GM19351 (cell line): ENCODE results near the gene SLC7A6.
A peak's percentile ranks its signal among the peaks of the same experiment; 100 is the strongest.

Experiments
- ATAC-seq: cut with Tn5 transposase; IDR thresholded peaks from one replicate; pipeline ENCODE4 v1.9.1; 2021; ENCODE audit warnings: mild to moderate bottlenecking, moderate library complexity; ENCODE audit not compliant: unreplicated experiment

SLC7A6 gene

GRCh38 chr16:68298312-68298711 is 34.0 kb downstream of the SLC7A6 start:
- ATAC-seq = no peak

DNA sequence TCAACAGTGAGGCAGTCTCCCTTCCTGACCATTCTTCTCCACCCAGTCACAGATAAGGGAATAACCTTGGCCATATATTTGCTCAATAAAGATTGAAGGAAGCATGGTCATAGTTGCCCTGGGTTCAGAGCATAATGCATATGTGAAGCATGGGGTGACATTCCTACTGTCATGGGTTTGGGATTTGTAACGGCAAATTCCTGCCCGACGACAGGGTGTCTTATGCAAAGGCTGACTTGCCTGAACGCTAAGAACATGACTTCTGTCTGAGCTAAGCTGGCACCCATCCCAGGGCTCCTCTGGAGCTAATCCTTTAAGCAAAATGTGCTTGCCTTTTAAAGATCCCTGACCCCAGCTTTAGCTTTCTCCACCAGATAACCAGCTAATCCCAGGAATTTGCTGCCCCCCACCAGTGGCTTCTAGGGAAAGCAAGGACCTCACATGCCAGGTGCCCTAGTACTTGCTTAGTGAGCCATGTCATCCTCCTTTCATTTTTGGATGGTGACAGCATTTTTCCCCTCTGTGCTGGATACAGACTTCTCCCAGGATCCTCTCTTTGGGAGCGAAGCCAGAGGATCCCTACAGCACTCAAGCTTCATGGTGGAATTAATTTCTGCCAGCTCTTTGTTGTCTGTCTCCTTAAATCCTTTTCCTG is 34.7 kb downstream of the SLC7A6 start:
- ATAC-seq = no peak

DNA sequence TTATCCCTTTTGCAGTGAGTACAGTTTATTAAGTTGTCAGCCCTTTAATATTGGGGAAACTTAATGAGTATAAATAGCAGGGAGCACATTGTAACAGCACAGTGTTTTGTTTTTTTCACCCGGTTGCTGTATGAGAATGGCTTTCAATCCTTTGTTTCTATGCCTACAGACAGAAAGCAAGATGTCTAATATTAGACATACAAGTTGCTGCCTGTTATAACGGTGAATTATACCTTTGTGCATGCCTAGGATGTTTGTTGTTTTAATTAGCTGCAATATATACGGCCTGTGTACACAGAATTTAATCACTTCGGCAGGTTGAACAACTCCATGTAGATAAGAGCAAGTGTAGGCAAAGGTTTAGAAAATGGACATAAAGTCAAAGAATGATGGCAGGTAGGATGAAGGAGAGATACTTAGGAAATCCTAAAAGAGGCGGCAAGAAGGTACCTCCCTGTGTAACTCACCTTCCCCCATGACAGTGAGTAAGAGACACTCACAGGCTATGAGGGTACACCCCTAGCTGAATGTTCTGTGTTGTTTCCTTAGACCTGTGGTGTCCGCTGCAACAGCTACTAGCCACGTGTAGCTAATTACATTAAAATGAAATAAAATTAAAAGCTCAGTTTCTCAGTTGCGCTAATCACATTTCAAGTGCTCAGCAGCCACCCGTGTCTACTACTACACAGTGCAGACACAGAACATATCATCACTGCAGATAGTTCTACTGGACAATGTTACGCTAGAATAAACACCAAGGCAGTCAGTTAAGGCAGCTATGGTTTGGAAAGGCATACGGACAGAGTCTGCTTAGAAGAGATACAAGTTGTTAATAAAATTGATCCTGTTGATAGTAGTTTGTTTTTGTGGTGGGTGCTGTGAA is 35.5 kb downstream of the SLC7A6 start:
- no peak for ATAC-seq

GRCh38 chr16:68300734-68301459 is 36.6 kb downstream of the SLC7A6 start:
- ATAC-seq = no peak

DNA sequence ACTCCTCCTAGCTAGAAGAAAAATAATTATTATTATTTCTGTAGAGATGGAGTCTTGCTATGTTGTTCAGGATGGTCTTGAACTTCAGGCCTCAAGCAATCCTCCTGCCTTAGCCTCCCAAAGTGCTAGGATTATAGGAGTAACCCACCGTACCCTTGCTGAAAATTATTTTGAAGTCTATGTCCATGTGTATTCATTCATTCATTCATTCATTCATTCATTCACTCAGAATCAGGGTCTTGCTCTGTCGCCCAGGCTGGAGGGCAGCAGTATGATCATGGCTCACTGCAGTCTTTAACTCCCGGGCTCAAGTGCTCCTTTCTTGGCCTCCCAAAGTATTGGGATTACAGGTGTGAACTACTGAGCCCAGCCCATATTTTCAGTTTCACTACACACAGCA is 42.3 kb downstream of the SLC7A6 start:
- ATAC-seq = no peak

DNA sequence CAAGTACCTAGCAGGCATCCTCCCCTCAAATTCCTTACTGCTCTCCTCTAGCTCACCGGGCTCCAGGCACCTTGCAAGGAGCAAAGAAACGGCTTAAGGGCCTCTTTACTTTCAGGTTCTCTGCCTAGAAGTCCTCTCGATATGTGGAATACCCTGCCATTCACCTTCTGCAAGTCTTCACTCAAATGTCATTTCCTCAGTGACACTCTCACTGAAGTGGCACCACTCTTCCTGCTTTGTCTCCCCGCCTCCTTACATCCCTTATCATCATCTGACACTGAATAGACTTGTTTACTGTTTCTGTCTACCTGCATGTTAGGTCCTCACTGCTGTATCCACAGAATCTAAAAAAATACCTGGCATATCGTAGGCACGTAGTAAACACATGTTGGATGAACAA is 45.5 kb downstream of the SLC7A6 start:
- ATAC-seq = no peak

- ATAC-seq = no peak
These were observed 46.1 kb downstream of the SLC7A6 start for GRCh38 chr16:68310437-68310773.

DNA sequence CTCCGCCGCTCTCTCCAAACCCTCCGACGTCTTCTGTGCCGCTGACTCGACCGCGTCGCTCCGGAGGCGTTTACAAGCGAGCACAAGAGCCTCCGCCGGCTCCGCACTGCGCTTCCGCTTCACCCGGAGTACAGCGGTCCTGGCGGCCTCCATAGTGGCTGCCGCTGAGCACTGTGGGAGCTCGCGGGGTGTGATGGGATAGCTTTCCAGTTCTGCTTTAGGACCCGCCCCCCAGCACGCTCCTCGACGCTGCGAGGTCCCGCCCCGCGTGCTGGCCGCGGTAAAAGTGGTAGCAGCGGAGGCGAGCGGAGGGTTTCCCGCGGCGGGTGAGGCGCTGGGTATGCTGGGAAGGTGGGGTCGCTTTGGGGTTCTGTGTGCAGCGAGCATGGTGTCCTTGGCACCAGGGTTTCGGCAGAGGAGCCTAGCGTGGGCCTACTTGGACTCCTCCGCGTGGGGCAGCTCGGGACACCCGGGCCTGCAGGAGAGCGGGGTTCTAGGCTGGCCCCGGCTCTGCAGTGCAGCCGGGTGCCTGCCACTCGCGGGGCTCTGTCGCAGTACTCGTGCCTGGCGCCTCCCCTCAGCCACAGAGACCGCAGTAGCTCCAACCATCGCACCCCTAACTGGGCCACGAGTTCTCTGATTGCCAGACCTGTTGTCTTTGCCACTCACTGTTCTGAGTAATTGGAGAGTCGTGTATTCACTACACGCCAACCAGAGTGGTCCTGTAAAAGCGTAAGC is 46.6 kb downstream of the SLC7A6 start, which contains the start of the genes PRMT7 and SLC7A6OS:
Gene PRMT7, plus strand, starts transcription at position 246 of the 738 bp plus-strand sequence. CDS start 4,961 bp downstream, outside the sequence.
Gene SLC7A6OS, minus strand, starts transcription at position 173 of the 738 bp plus-strand sequence. Its CDS starts 20 bp downstream, at position 153.
- ATAC-seq = peak; percentile 95

DNA sequence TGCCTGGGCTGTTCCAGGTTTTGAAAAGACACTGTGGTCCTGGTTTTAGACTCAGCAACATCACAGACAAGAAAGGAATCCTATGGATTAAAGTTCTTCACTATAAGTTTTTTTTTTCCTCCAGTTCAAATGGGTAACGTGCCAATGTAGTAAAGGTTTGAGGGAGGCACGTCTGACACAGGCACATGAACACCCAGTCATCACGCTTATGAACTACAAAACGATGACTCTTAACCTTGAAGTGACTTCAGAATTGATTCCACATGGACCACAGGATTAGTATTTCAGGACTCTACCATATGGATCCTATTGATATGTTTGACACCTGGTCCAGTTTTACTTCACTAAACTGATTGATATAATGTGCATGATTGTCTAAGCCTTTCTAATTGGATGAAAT is 48.8 kb downstream of the SLC7A6 start:
- no peak for ATAC-seq

- ATAC-seq = peak; percentile 51
These were observed 55.0 kb downstream of the SLC7A6 start for GRCh38 chr16:68319185-68319908.

- no peak for ATAC-seq
These were observed 60.0 kb downstream of the SLC7A6 start for GRCh38 chr16:68324336-68324735.

GRCh38 chr16:68324780-68325357 is 60.5 kb downstream of the SLC7A6 start:
- ATAC-seq = no peak

DNA sequence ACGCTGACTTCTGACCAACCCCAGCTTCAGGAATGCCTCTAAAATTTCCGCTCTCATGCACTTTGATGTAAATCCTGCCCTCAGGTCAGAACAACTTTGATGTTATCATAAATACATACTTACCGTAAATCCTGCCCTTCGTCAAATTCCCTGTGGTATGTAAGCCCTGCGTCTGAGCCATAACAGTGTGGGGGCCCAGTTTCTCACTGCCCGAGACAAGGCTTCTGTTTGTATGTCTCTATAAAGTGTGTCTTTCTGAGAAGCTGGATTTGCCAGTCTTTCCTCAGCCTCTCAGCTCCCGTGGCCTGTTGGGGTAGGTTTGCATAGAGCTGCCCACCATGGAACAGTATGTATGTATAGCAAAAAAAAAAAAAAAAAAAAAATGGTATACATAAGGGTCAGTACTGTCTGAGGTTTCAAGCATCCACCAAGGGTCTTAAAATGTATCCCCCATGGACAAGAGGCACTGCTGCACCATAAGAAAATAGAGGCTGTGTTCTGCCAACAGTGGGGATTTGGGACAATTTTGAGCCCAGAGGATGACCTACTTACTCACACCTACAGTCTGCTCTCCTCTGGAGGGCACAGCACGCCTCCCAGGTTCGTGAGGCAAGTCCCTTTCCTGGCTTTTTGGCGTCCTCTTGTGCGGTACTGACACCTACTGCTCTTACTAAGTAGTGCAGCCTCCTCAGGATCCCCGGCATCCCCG is 64.0 kb downstream of the SLC7A6 start:
- no peak for ATAC-seq

- ATAC-seq = no peak
These were observed 64.6 kb downstream of the SLC7A6 start for GRCh38 chr16:68328860-68329390.

GRCh38 chr16:68331879-68332410 is 67.6 kb downstream of the SLC7A6 start:
- no peak for ATAC-seq

DNA sequence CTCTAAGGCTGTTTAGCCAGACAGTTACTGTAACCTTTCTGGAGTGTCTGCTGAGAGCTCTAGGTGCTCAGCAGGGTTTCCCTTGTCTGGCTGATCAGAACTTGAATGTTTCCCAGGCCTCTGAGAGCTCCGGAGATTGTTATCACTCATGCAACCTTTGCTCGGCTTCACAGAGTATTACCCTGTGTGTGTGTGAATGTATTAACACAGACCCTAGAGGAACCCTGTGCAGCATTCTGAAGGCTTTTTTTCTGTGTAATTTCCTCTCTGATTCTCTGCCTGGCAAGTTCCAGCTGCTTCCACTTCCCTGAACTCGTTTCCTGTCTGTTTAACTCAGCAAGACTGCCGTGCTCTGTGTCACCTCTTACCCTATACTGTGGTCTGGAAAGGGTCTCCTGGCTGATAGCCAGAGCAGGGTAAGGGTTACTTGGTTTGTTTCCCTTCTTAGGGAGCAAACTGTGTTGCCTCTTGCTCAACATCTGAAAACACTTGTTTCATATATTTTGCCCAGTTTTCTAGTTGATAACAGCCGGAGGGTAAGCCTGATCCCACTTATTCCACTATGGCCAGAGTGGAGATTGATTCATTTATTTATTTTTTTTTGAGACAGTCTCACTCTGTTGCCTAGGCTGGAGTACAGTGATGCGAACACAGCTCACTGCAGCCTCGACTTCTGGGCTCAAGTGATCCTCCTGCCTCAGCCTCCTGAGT is 68.2 kb downstream of the SLC7A6 start:
- ATAC-seq = no peak

DNA sequence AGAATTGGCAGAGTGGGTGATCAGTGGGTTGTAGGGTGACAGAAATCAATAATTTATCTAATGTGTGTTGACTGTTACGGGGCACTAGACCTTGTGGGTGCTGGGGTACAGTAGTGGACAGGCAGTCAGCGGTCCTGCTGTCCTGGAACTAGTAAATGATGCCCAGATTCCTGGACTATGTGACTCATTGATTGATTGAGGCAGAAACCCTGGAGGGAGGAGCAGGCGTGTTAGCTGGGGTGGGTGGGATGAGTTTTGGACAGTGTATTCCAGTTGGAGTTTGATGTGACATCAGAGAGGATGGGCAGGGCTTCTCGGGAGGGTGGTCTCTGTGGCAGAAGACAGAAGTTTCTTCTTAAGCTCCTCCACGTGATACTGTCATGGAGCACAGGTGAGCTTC is 70.8 kb downstream of the SLC7A6 start:
- no peak for ATAC-seq
